ENCODE data around the gene GRID1. TPM values are rescaled to one million over a fixed set of nuclear protein-coding genes. Genes with fewer than 3 reads are reported as not detected.

GRID1 gene
- total RNA-seq, 1 donor from 2014 or later: 0.22 TPM

GRCh38 chr10:86064219-86064618, 302.4 kb downstream of the GRID1 start:
- Mint-ChIP-seq H3K9me3 (ENCODE audit: low read depth) (no peaks in the 10 kb centered on the region), H3K36me3 (ENCODE audit: insufficient read depth) (no peaks in the 10 kb centered on the region)
- no peak for DNase-seq (ENCODE audit: low spot score, unreplicated experiment)

GRCh38 chr10:86063341-86063740, 303.3 kb downstream of the GRID1 start:
- no peak overlapping the region for H3K4me3 Mint-ChIP-seq (ENCODE audit: low read depth)
- no peaks in the 10 kb centered on the region for H3K4me1 Mint-ChIP-seq (ENCODE audit: low read depth)
- peaks cover 21% of the 10 kb centered on the region for H3K27me3 Mint-ChIP-seq
- H3K36me3 Mint-ChIP-seq (ENCODE audit: insufficient read depth): no peaks in the 10 kb centered on the region
- no peak for DNase-seq (ENCODE audit: low spot score, unreplicated experiment)
- no peak overlapping the region for H3K27ac Mint-ChIP-seq
- no peaks in the 10 kb centered on the region for H3K9me3 Mint-ChIP-seq (ENCODE audit: low read depth)
- no peak for TF ChIP-seq CTCF (IDR thresholded peaks at IDR 0.05; ENCODE audit: unreplicated experiment)

More at GRCh38 chr10:86064219-86064618, 302.4 kb downstream of the GRID1 start:
- no peak overlapping the region for H3K27ac Mint-ChIP-seq
- no peaks in the 10 kb centered on the region for H3K4me1 Mint-ChIP-seq (ENCODE audit: low read depth)
- no peak overlapping the region for H3K4me3 Mint-ChIP-seq (ENCODE audit: low read depth)
- peaks cover 15% of the 10 kb centered on the region for H3K27me3 Mint-ChIP-seq
- TF ChIP-seq CTCF (IDR thresholded peaks at IDR 0.05; ENCODE audit: unreplicated experiment): no peak

GRCh38 chr10:86062647-86063145, 303.9 kb downstream of the GRID1 start:
- Mint-ChIP-seq H3K36me3 (ENCODE audit: insufficient read depth) (no peaks in the 10 kb centered on the region), H3K9me3 (ENCODE audit: low read depth) (no peaks in the 10 kb centered on the region), H3K4me1 (ENCODE audit: low read depth) (no peaks in the 10 kb centered on the region), H3K4me3 (ENCODE audit: low read depth) (no peak overlapping the region), H3K27me3 (peaks cover 23% of the 10 kb centered on the region), H3K27ac (no peak overlapping the region)
- TF ChIP-seq CTCF (IDR thresholded peaks at IDR 0.05; ENCODE audit: unreplicated experiment): no peak
- DNase-seq (ENCODE audit: low spot score, unreplicated experiment): no peak

GRCh38 chr10:86062198-86062550, 304.4 kb downstream of the GRID1 start:
- no peaks in the 10 kb centered on the region for H3K9me3 Mint-ChIP-seq (ENCODE audit: low read depth)
- no peak overlapping the region for H3K27ac Mint-ChIP-seq
- no peak for DNase-seq (ENCODE audit: low spot score, unreplicated experiment)
- no peak overlapping the region for H3K4me3 Mint-ChIP-seq (ENCODE audit: low read depth)
- no peaks in the 10 kb centered on the region for H3K36me3 Mint-ChIP-seq (ENCODE audit: insufficient read depth)
- no peak for TF ChIP-seq CTCF (IDR thresholded peaks at IDR 0.05; ENCODE audit: unreplicated experiment)
- no peaks in the 10 kb centered on the region for H3K4me1 Mint-ChIP-seq (ENCODE audit: low read depth)
- peaks cover 26% of the 10 kb centered on the region for H3K27me3 Mint-ChIP-seq

GRCh38 chr10:86061278-86062197, 305.1 kb downstream of the GRID1 start:
- peaks cover 23% of the 10 kb centered on the region for H3K27me3 Mint-ChIP-seq
- DNase-seq (ENCODE audit: low spot score, unreplicated experiment): no peak
- no peak overlapping the region for H3K27ac Mint-ChIP-seq
- TF ChIP-seq CTCF (IDR thresholded peaks at IDR 0.05; ENCODE audit: unreplicated experiment): no peak
- no peak overlapping the region for H3K4me3 Mint-ChIP-seq (ENCODE audit: low read depth)
- no peaks in the 10 kb centered on the region for H3K4me1 Mint-ChIP-seq (ENCODE audit: low read depth)
- H3K9me3 Mint-ChIP-seq (ENCODE audit: low read depth): no peaks in the 10 kb centered on the region
- no peaks in the 10 kb centered on the region for H3K36me3 Mint-ChIP-seq (ENCODE audit: insufficient read depth)

Measured in progenitor cell of endocrine pancreas (in vitro differentiated cells).